Liver (tissue), 9 donors: ENCODE results near the gene ZBP1. TPM values are rescaled to one million over a fixed set of nuclear protein-coding genes. Genes with fewer than 3 reads are reported as not detected.

Experiments
- DNase-seq: peaks from one replicate; pipeline ENCODE4 v3.0.0-alpha.2; 2017; ENCODE audit warnings: low spot score
- H3K27ac ChIP-seq, 2 donors: one replicate each; pipeline ENCODE4 v1.7.0; 2013; ENCODE audit warnings: inconsistent platforms in 2 of 2, low read length in 2 of 2, control low read depth in 1 of 2, low read depth in 1 of 2, mild to moderate bottlenecking in 1 of 2
- H3K27me3 ChIP-seq, 4 donors: one replicate each; pipeline versions ENCODE4 v1.6.1 to v1.7.0; 2013; ENCODE audit warnings: low read length in 3 of 4, inconsistent platforms in 1 of 4, mild to moderate bottlenecking in 1 of 4, moderate library complexity in 1 of 4; ENCODE audit not compliant: control insufficient read depth in 4 of 4, insufficient read depth in 4 of 4
- H3K36me3 ChIP-seq, 4 donors: one replicate each; pipeline versions ENCODE4 v1.6.1 to v1.7.0; 2013; ENCODE audit warnings: low read length in 3 of 4, mild to moderate bottlenecking in 3 of 4, low read depth in 1 of 4, moderate library complexity in 1 of 4; ENCODE audit not compliant: control insufficient read depth in 4 of 4, insufficient read depth in 3 of 4
- H3K4me1 ChIP-seq, 4 donors: one replicate each; pipeline versions ENCODE4 v1.6.1 to v1.7.0; 2013; ENCODE audit warnings: low read length in 3 of 4, mild to moderate bottlenecking in 3 of 4, moderate library complexity in 1 of 4; ENCODE audit not compliant: control insufficient read depth in 4 of 4, insufficient read depth in 4 of 4
- H3K4me3 ChIP-seq, 3 donors: one replicate each; pipeline versions ENCODE4 v1.6.1 to v1.7.0; 2013; ENCODE audit warnings: low read length in 3 of 3, control low read depth in 1 of 3, low read depth in 1 of 3, mild to moderate bottlenecking in 1 of 3
- H3K9ac ChIP-seq, 2 donors: one replicate each; pipeline ENCODE4 v1.7.0; 2013; ENCODE audit warnings: low read length in 2 of 2, mild to moderate bottlenecking in 2 of 2, moderate library complexity in 2 of 2, control low read depth in 1 of 2, low read depth in 1 of 2
- H3K9me3 ChIP-seq, 4 donors: one replicate each; pipeline versions ENCODE4 v1.6.1 to v1.7.0; 2013; ENCODE audit warnings: low read length in 3 of 4; ENCODE audit not compliant: control insufficient read depth in 4 of 4
- ATF3 ChIP-seq: IDR thresholded peaks from 2 replicates; pipeline ENCODE4 v1.6.1; 2016; ENCODE audit warnings: antibody characterized with exemption
- CTCF ChIP-seq: fragments of 150-350 bp; IDR thresholded peaks from 2 replicates; pipeline ENCODE4 v1.5.1; 2017; ENCODE audit warnings: improper control_type of control experiment, low read depth, low read length; ENCODE audit not compliant: missing input control
- EGR1 ChIP-seq, 2 donors: IDR thresholded peaks; 2 replicates each; pipeline ENCODE4 v1.6.1; 2016 to 2018; ENCODE audit warnings: antibody characterized with exemption in 2 of 2, low read depth in 2 of 2
- FOXA1 ChIP-seq: IDR thresholded peaks from 2 replicates; pipeline ENCODE4 v1.6.1; 2016; ENCODE audit warnings: antibody characterized with exemption
- FOXA2 ChIP-seq: IDR thresholded peaks from 2 replicates; pipeline ENCODE4 v1.6.1; 2016; ENCODE audit warnings: antibody characterized with exemption
- GABPA ChIP-seq, 2 donors: IDR thresholded peaks in 1 of 2; conservative IDR thresholded peaks in 1 of 2; 2 replicates each; pipeline ENCODE4 v1.6.1; 2016; ENCODE audit warnings: antibody characterized with exemption in 2 of 2, mild to moderate bottlenecking in 1 of 2, moderate library complexity in 1 of 2
- HNF4A ChIP-seq, 2 donors: conservative IDR thresholded peaks; 2 replicates each; pipeline ENCODE4 v1.6.1; 2016; ENCODE audit warnings: antibody characterized with exemption in 2 of 2, mild to moderate bottlenecking in 2 of 2
- HNF4G ChIP-seq: IDR thresholded peaks from 2 replicates; pipeline ENCODE4 v1.6.1; 2016; ENCODE audit warnings: antibody characterized with exemption
- JUND ChIP-seq, 2 donors: IDR thresholded peaks; 2 replicates each; pipeline ENCODE4 v1.6.1; 2016; ENCODE audit warnings: antibody characterized with exemption in 2 of 2
- MAX ChIP-seq: IDR thresholded peaks from 2 replicates; pipeline ENCODE4 v1.6.1; 2016; ENCODE audit warnings: antibody characterized with exemption
- NR2F2 ChIP-seq: IDR thresholded peaks from 2 replicates; pipeline ENCODE4 v1.6.1; 2016; ENCODE audit warnings: antibody characterized with exemption
- RAD21 ChIP-seq, 2 donors: IDR thresholded peaks; 2 replicates each; pipeline ENCODE4 v1.6.1; 2016; ENCODE audit warnings: antibody characterized with exemption in 2 of 2, mild to moderate bottlenecking in 2 of 2
- RXRA ChIP-seq, 2 donors: IDR thresholded peaks; 2 replicates each; pipeline ENCODE4 v1.6.1; 2017 to 2018; ENCODE audit warnings: antibody characterized with exemption in 2 of 2, mild to moderate bottlenecking in 1 of 2
- SP1 ChIP-seq: IDR thresholded peaks from 2 replicates; pipeline ENCODE4 v1.6.1; 2018; ENCODE audit warnings: antibody characterized with exemption, mild to moderate bottlenecking
- TAF1 ChIP-seq: conservative IDR thresholded peaks from 2 replicates; pipeline ENCODE4 v1.6.1; 2016; ENCODE audit warnings: antibody characterized with exemption, mild to moderate bottlenecking
- YY1 ChIP-seq: IDR thresholded peaks from 2 replicates; pipeline ENCODE4 v1.6.1; 2016; ENCODE audit warnings: antibody characterized with exemption, mild to moderate bottlenecking
- ZBTB33 ChIP-seq: IDR thresholded peaks from 2 replicates; pipeline ENCODE4 v1.6.1; 2016; ENCODE audit warnings: antibody characterized with exemption
- WGBS: extraction: QIAGEN DNeasy Blood & Tissue Kit; methylation state at CpG from one replicate; pipeline ENCODE4 v1.1.7; 2013; 5-methylcytosine and 5-hydroxymethylcytosine counted together
- polyA plus RNA-seq, 2 donors: library from polyadenylated mRNA; stranded (reverse) in 1 of 2; unstranded in 1 of 2; fragments of 200-250 nt in 1 of 2; fragments of >200 nt in 1 of 2; fragmentation: Nextera tagmentation in 1 of 2; extraction: Ambion mirVana in 1 of 2; gene quantifications; one replicate each; pipeline versions ENCODE4 v1.2.1 to v1.2.3, GENCODE V29; 2013 to 2015
- total RNA-seq, 2 donors: library from RNA; depleted of rRNA; stranded (reverse); fragments of >200 nt; gene quantifications; one replicate each; pipeline ENCODE4 v1.2.3, GENCODE V29; 2014
- TF ChIP-seq, protein P1 (sequence below): IDR thresholded peaks from 2 replicates; pipeline ENCODE4 v1.6.1; 2016; ENCODE audit warnings: antibody characterized with exemption, mild to moderate bottlenecking
- donor health status: healthy.
- donor health status: healthy.
- donor health status: healthy.
- donor health status: healthy.
- donor health status: healthy.

The ZBP1 gene
- total and polyA plus RNA-seq, 4 donors = 0.06 to 0.42 (median 0.13) TPM

GRCh38 chr20:57608516-57608915, 11.7 kb downstream of the ZBP1 start:
- TF ChIP-seq NR2F2 (no peak), ZBTB33 (no peak), EGR1 (IDR thresholded peaks at IDR 0.05; ENCODE audit: low read depth in 2 of 2) (no peak), HNF4A (conservative IDR thresholded peaks at IDR 0.05) (no peak), MAX (no peak), YY1 (no peak), FOXA1 (no peak), RXRA (IDR thresholded peaks at IDR 0.05) (no peak), JUND (IDR thresholded peaks at IDR 0.05) (no peak), HNF4G (no peak), RAD21 (IDR thresholded peaks at IDR 0.05) (no peak), TAF1 (no peak), SP1 (no peak), FOXA2 (no peak), CTCF (no peak), ATF3 (no peak)
- TF ChIP-seq, protein P1, sequence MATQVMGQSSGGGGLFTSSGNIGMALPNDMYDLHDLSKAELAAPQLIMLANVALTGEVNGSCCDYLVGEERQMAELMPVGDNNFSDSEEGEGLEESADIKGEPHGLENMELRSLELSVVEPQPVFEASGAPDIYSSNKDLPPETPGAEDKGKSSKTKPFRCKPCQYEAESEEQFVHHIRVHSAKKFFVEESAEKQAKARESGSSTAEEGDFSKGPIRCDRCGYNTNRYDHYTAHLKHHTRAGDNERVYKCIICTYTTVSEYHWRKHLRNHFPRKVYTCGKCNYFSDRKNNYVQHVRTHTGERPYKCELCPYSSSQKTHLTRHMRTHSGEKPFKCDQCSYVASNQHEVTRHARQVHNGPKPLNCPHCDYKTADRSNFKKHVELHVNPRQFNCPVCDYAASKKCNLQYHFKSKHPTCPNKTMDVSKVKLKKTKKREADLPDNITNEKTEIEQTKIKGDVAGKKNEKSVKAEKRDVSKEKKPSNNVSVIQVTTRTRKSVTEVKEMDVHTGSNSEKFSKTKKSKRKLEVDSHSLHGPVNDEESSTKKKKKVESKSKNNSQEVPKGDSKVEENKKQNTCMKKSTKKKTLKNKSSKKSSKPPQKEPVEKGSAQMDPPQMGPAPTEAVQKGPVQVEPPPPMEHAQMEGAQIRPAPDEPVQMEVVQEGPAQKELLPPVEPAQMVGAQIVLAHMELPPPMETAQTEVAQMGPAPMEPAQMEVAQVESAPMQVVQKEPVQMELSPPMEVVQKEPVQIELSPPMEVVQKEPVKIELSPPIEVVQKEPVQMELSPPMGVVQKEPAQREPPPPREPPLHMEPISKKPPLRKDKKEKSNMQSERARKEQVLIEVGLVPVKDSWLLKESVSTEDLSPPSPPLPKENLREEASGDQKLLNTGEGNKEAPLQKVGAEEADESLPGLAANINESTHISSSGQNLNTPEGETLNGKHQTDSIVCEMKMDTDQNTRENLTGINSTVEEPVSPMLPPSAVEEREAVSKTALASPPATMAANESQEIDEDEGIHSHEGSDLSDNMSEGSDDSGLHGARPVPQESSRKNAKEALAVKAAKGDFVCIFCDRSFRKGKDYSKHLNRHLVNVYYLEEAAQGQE = no peak
- H3K27ac ChIP-seq = no peak overlapping the region
- no peak overlapping the region for H3K4me3 ChIP-seq
- H3K36me3 ChIP-seq = no peaks in the 10 kb centered on the region
- H3K9ac ChIP-seq = no peak overlapping the region
- no peak for DNase-seq
- no peaks in the 10 kb centered on the region for H3K4me1 ChIP-seq
- 77% methylated on average over 7 of the region's 7 CpGs for WGBS
- no peaks in the 10 kb centered on the region for H3K9me3 ChIP-seq
- no peaks in the 10 kb centered on the region for H3K27me3 ChIP-seq

GRCh38 chr20:57605878-57606277, 14.3 kb downstream of the ZBP1 start:
- Histone ChIP-seq H3K27ac (no peak overlapping the region), H3K4me3 (no peak overlapping the region), H3K9ac (no peak overlapping the region), H3K9me3 (no peaks in the 10 kb centered on the region), H3K4me1 (no peaks in the 10 kb centered on the region), H3K36me3 (no peaks in the 10 kb centered on the region), H3K27me3 (peaks cover 0 to 3% (median 0%) of the 10 kb centered on the region in 4 donors)
- 65% methylated on average over 5 of the region's 5 CpGs for WGBS
- DNase-seq = no peak
- TF ChIP-seq MAX (no peak), GABPA (IDR thresholded peaks at IDR 0.05 in 1 of 2, conservative IDR thresholded peaks at IDR 0.05 in 1 of 2) (no peak), RXRA (IDR thresholded peaks at IDR 0.05) (no peak), JUND (IDR thresholded peaks at IDR 0.05) (no peak), NR2F2 (no peak), HNF4A (conservative IDR thresholded peaks at IDR 0.05) (no peak), HNF4G (no peak), ATF3 (no peak), YY1 (no peak), FOXA2 (no peak), SP1 (no peak)
- TF ChIP-seq, protein P1 = no peak
